HEK293 (cell line): ENCODE results near the gene TRIM46.

Source experiments
- CTCF ChIA-PET: fragments of 350-600 bp; formaldehyde crosslinking; extraction: SDS; loops from one replicate; lab custom pipeline; 2021; ENCODE audit warnings: antibody characterized with exemption; lab: Yijun Ruan, JAX
- POLR2A ChIA-PET: fragments of 300-600 bp; formaldehyde crosslinking; extraction: SDS; loops from one replicate; lab custom pipeline; 2020; ENCODE audit warnings: antibody characterized with exemption, inconsistent platforms; lab: Yijun Ruan, JAX
- H3K27ac ChIP-seq: fragments of 200-500 bp; sonication (Bioruptor generic); 2 replicates; pipeline ENCODE4 v1.5.1; 2014; ENCODE audit warnings: low read depth, low read length, control low read depth, inconsistent platforms; ENCODE audit errors: extremely low read depth
- H3K36me3 ChIP-seq, 2 experiments: fragments of 200-500 bp in 1 of 2; sonication (Bioruptor generic) in 1 of 2; 1 replicate in 1 of 2; 2 replicates in 1 of 2; pipeline ENCODE4 v1.5.1; 2014 to 2017; ENCODE audit warnings: inconsistent platforms in 2 of 2, low read length in 2 of 2; ENCODE audit not compliant: control insufficient read depth in 2 of 2, insufficient read depth in 1 of 2
- H3K4me1 ChIP-seq: fragments of 200-500 bp; sonication (Bioruptor generic); 2 replicates; pipeline ENCODE4 v1.5.1; 2014; ENCODE audit warnings: mild to moderate bottlenecking, low read length, inconsistent platforms; ENCODE audit not compliant: control insufficient read depth, insufficient read depth
- H3K4me3 ChIP-seq: 2 replicates; pipeline ENCODE4 v1.5.1; 2011; ENCODE audit warnings: low read depth, mild to moderate bottlenecking, control low read depth, low read length, moderate library complexity
- H3K9me3 ChIP-seq: fragments of 200-500 bp; sonication (Bioruptor generic); 2 replicates; pipeline ENCODE4 v1.5.1; 2014; ENCODE audit warnings: low read depth, low read length, inconsistent platforms; ENCODE audit not compliant: control insufficient read depth, insufficient read depth
- FEZF1 ChIP-seq: fragments of 450-650 bp; formaldehyde crosslinking; IDR thresholded peaks from 2 replicates; pipeline ENCODE4 v1.5.1; 2016; ENCODE audit warnings: missing biosample characterization, missing genetic modification characterization
- GLI4 ChIP-seq: fragments of 450-650 bp; formaldehyde crosslinking; IDR thresholded peaks from 2 replicates; pipeline ENCODE4 v1.5.1; 2016; ENCODE audit warnings: missing biosample characterization, missing genetic modification characterization
- SCRT2 ChIP-seq: fragments of 450-650 bp; formaldehyde crosslinking; IDR thresholded peaks from 2 replicates; pipeline ENCODE4 v1.5.1; 2016; ENCODE audit warnings: missing biosample characterization, missing genetic modification characterization
- SP3 ChIP-seq: fragments of 450-650 bp; formaldehyde crosslinking; IDR thresholded peaks from 2 replicates; pipeline ENCODE4 v1.5.1; 2016; ENCODE audit warnings: missing biosample characterization, missing genetic modification characterization
- ZBTB26 ChIP-seq: fragments of 450-650 bp; formaldehyde crosslinking; optimal IDR thresholded peaks from 2 replicates; pipeline ENCODE3; 2016; ENCODE audit warnings: missing biosample characterization, mild to moderate bottlenecking, missing genetic modification characterization
- ZBTB44 ChIP-seq: fragments of 450-650 bp; IDR thresholded peaks from 2 replicates; pipeline ENCODE4 v1.5.1; 2018; ENCODE audit warnings: missing biosample characterization, mild to moderate bottlenecking, missing genetic modification characterization
- ZNF10 ChIP-seq: fragments of 450-650 bp; formaldehyde crosslinking; IDR thresholded peaks from 2 replicates; pipeline ENCODE4 v1.5.1; 2017; ENCODE audit warnings: missing biosample characterization, missing genetic modification characterization
- ZNF549 ChIP-seq: fragments of 450-650 bp; IDR thresholded peaks from 2 replicates; pipeline ENCODE4 v1.5.1; 2018; ENCODE audit warnings: missing biosample characterization, missing genetic modification characterization, mild to moderate bottlenecking, inconsistent platforms, moderate library complexity
- ZNF558 ChIP-seq: fragments of 450-650 bp; formaldehyde crosslinking; IDR thresholded peaks from 2 replicates; pipeline ENCODE4 v1.5.1; 2016; ENCODE audit warnings: missing biosample characterization, missing genetic modification characterization
- ZNF561 ChIP-seq: fragments of 450-650 bp; IDR thresholded peaks from 2 replicates; pipeline ENCODE4 v1.5.1; 2018; ENCODE audit warnings: missing biosample characterization, missing genetic modification characterization, borderline replicate concordance
- ZNF571 ChIP-seq: fragments of 450-650 bp; formaldehyde crosslinking; IDR thresholded peaks from 2 replicates; pipeline ENCODE4 v1.5.0; 2017; ENCODE audit warnings: missing biosample characterization, missing genetic modification characterization
- ZNF600 ChIP-seq: fragments of 450-650 bp; formaldehyde crosslinking; IDR thresholded peaks from 2 replicates; pipeline ENCODE4 v1.5.1; 2016; ENCODE audit warnings: missing biosample characterization, missing genetic modification characterization
- ZNF629 ChIP-seq: fragments of 450-650 bp; formaldehyde crosslinking; IDR thresholded peaks from 2 replicates; pipeline ENCODE4 v1.5.1; 2017; ENCODE audit warnings: missing biosample characterization, missing genetic modification characterization
- ZNF830 ChIP-seq: fragments of 450-650 bp; IDR thresholded peaks from 2 replicates; pipeline ENCODE4 v1.5.0; 2018; ENCODE audit warnings: missing biosample characterization, missing genetic modification characterization, low read depth, mild to moderate bottlenecking, moderate library complexity
- TF ChIP-seq, protein P1 (sequence below): fragments of 450-650 bp; formaldehyde crosslinking; IDR thresholded peaks from 2 replicates; pipeline ENCODE4 v1.5.1; 2017; ENCODE audit warnings: missing biosample characterization, missing genetic modification characterization
- TF ChIP-seq, protein P2 (sequence below): fragments of 450-650 bp; formaldehyde crosslinking; IDR thresholded peaks from 2 replicates; pipeline ENCODE4 v1.5.1; 2016; ENCODE audit warnings: missing biosample characterization, missing genetic modification characterization

The TRIM46 gene

DNA sequence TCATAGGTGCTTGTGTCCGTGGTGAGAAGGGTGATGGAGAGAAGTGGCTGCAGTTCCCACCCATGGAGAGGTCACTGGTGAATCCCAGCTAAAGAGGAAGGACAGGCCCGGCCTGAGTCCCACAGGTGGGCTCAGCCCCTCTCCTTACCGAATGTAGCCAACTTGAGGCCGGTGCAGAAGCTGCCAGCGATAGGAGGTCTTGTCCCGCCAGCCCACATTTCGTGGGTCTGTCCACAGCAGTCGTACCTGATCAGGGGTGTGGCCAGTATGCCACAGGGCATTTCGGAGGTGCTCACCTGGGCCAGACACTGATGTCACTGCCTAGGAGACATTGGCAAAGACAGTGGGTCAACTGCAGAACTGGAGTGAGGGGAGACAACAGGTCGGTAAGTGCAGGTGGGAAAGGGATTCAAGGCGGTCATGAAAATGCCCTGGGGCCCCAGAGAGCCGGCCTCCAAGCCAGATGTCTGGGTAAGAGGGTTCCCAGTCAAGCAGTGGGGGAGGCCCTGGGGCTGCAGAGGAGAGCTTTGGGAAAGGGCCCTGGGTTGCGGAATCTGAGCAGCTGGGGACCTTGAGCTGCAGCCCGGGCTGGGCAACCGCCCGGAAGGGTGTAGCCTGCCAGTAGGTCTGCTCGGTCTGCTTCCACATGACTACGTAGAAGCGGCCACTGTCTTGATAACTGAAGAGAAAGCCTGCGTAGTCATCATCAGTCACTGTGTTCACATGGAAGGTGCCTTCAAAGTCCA lies 23.4 kb downstream of the TRIM46 start:
- TF ChIP-seq SCRT2 (tag by site-specific recombination) (peak; percentile 48; the same call in 1 of the 2 replicates), ZNF561 (tag by site-specific recombination) (no peak)
- Histone ChIP-seq H3K4me1 (peaks cover 3% of the 10 kb centered on the region; the same call in 1 of the 2 replicates), H3K9me3 (no peaks in the 10 kb centered on the region), H3K36me3 (peaks cover 0 to 51% of the 10 kb centered on the region in 2 experiments; a peak in 1 of 3 replicates), H3K27ac (no peak overlapping the region), H3K4me3 (no peak overlapping the region)
- CTCF ChIA-PET: interaction anchor here (1.4 to 2.4 kb wide), 2 partner anchors 10 to 22 kb away, joined by 3 to 13 read pairs; partner anchors contain the start of gene THBS3
- POLR2A ChIA-PET: no interaction called here

DNA sequence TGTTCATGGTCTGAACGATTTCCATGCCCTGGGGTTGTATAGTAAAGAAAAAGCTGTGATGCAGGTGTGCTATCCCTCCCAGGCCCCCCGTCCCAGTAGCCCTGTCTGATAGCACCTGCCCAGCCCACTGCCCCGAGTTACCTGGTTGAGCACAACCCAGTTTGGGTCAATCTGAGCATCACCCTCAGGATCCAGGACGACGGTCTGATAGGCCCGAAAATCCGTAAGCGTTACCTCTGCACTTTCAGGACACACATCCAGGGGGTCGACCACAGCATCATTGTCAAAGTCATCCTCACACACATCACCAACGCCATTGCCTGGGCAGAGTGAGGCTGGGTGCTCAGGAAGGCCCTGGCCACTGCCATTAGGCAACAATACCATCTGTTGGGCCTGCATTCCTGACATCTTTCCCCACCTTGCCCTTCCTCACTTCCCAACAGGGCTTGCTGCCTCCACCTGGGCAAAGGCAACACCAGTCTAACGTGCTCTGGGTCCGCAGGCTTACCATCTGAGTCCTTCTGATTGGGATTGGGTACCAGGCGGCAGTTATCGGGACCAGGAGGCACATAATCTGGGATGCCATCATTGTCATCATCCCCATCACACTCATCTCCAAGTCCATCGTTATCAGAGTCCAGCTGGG lies 24.4 kb downstream of the TRIM46 start:
- Histone ChIP-seq H3K9me3 (no peaks in the 10 kb centered on the region), H3K4me3 (no peak overlapping the region), H3K36me3 (peaks cover 0 to 52% of the 10 kb centered on the region in 2 experiments; a peak in 1 of 3 replicates), H3K4me1 (peaks cover 3% of the 10 kb centered on the region; the same call in 1 of the 2 replicates), H3K27ac (no peak overlapping the region)
- TF ChIP-seq SP3 (tag by site-specific recombination): no peak
- TF ChIP-seq, protein P1, sequence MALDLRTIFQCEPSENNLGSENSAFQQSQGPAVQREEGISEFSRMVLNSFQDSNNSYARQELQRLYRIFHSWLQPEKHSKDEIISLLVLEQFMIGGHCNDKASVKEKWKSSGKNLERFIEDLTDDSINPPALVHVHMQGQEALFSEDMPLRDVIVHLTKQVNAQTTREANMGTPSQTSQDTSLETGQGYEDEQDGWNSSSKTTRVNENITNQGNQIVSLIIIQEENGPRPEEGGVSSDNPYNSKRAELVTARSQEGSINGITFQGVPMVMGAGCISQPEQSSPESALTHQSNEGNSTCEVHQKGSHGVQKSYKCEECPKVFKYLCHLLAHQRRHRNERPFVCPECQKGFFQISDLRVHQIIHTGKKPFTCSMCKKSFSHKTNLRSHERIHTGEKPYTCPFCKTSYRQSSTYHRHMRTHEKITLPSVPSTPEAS (tag by site-specific recombination): no peak
- no peak for TF ChIP-seq ZNF830
- no peak for TF ChIP-seq ZNF571 (tag by site-specific recombination)
- TF ChIP-seq ZBTB26 (tag by site-specific recombination): no peak
- TF ChIP-seq FEZF1 (tag by site-specific recombination): no peak
- TF ChIP-seq ZNF549: no peak
- no peak for TF ChIP-seq ZNF629 (tag by site-specific recombination)
- no peak for TF ChIP-seq ZNF600 (tag by site-specific recombination)
- TF ChIP-seq GLI4: no peak
- TF ChIP-seq ZBTB44 (tag by site-specific recombination): no peak
- TF ChIP-seq ZNF10 (tag by site-specific recombination): no peak
- TF ChIP-seq, protein P2, sequence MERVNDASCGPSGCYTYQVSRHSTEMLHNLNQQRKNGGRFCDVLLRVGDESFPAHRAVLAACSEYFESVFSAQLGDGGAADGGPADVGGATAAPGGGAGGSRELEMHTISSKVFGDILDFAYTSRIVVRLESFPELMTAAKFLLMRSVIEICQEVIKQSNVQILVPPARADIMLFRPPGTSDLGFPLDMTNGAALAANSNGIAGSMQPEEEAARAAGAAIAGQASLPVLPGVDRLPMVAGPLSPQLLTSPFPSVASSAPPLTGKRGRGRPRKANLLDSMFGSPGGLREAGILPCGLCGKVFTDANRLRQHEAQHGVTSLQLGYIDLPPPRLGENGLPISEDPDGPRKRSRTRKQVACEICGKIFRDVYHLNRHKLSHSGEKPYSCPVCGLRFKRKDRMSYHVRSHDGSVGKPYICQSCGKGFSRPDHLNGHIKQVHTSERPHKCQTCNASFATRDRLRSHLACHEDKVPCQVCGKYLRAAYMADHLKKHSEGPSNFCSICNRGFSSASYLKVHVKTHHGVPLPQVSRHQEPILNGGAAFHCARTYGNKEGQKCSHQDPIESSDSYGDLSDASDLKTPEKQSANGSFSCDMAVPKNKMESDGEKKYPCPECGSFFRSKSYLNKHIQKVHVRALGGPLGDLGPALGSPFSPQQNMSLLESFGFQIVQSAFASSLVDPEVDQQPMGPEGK (tag by site-specific recombination): no peak
- no peak for TF ChIP-seq ZNF558 (tag by site-specific recombination)
- CTCF ChIA-PET: interaction anchor here (1.4 kb wide), 1 partner anchor 23 kb away, joined by 3 read pairs; no protein-coding TSS in a partner anchor
- POLR2A ChIA-PET: no interaction called here
